NCI-H187 treated with DMSO at 0.1 percent for 48 hours (cell line): ENCODE data around the gene MYO16.

Experiments used
- DNase-seq: peaks from one replicate; lab custom pipeline; 2025; lab: John Stamatoyannopoulos, UW

Gene MYO16

GRCh38 chr13:109126891-109127641, 497.7 kb downstream of the MYO16 start:
- DNase-seq = no peak

- no peak for DNase-seq
Measured at GRCh38 chr13:109128121-109128520, 498.7 kb downstream of the MYO16 start.

- DNase-seq = no peak
Measured at GRCh38 chr13:109130093-109130835, 500.9 kb downstream of the MYO16 start.

GRCh38 chr13:109131698-109132257, 502.4 kb downstream of the MYO16 start:
- no peak for DNase-seq

- DNase-seq = no peak
Measured at GRCh38 chr13:109135018-109135417, 505.6 kb downstream of the MYO16 start.

DNA sequence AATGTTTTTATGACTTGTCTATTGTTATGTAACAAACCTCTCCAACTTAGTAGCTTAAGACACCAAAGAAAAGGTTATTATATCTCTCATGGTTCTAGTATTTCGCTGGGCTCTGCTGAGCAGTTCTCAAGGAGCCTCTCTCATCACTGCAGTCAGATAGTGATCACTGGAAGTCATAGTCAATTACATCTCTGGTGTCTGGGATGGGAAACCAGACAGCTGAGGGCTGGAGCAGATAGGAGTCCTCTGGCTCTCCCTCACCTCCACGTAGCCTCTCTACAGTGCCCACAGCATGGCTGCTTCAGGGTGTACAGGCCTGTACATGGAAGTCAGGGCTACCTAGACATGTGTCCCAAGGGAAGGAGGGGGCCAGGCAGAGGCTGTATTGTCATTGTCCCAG, 507.5 kb downstream of the MYO16 start:
- no peak for DNase-seq

- no peak for DNase-seq
Measured at GRCh38 chr13:109139346-109139745, 509.9 kb downstream of the MYO16 start.

- no peak for DNase-seq
Measured at GRCh38 chr13:109140054-109140453, 510.6 kb downstream of the MYO16 start.

GRCh38 chr13:109140479-109141349, 511.3 kb downstream of the MYO16 start:
- no peak for DNase-seq

DNA sequence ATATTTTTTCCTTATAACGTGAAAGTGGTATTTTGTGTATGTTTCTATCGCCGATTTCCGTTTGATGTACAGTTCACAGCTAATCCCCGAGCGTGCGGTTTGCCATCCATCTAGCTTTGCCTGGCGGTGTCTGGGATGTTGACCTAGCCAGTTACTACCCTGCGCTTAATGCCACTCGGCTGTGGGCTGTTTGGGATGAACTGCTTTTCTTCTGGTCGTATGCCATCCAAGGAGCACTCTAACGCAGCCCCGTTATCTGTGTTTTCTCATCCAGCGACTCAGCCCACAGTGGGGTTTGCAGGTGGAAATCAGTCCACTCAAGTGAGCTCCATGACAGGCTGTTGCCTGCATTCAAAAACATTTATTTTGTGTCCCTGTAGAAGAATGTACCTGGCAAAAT, 512.3 kb downstream of the MYO16 start:
- DNase-seq = no peak

- no peak for DNase-seq
Measured at GRCh38 chr13:109144693-109145437, 515.5 kb downstream of the MYO16 start.

- no peak for DNase-seq
Measured at GRCh38 chr13:109145631-109146030, 516.2 kb downstream of the MYO16 start.

GRCh38 chr13:109146393-109146792, 517.0 kb downstream of the MYO16 start:
- DNase-seq = no peak

DNA sequence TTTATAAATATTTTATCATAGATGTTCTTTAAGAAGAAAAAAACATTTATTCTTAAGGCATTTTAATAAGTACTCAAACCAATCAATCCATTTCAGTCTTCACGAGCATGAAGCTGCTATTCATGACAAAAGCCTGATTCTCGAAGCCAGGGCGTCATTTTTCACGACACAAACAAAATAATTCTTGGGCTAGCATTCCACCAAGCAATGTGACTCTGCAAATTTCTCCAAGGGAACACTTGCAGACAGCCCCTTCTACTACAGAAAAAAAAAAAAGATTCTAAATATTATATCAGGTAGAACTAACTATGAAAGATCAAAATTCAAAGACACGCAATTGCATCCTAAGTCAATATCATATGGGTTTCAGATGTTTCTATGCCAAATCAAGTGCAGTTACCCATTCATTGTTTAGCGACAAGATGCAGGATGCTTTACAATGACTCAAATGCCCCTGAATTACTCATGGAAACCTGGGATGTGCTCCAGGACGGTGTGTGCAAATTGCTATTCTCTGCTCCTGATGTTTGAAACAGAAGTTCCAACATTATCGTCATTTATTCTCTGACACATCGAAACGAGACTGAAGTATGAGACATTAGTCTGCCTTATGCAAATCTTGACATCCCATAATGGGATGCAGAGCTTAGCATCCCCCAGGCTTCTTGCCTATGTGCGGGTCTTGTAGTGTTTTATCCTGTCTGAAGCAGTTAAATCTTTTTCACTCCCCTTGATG, 517.7 kb downstream of the MYO16 start:
- no peak for DNase-seq

GRCh38 chr13:109148243-109148642, 518.8 kb downstream of the MYO16 start:
- DNase-seq = no peak

DNA sequence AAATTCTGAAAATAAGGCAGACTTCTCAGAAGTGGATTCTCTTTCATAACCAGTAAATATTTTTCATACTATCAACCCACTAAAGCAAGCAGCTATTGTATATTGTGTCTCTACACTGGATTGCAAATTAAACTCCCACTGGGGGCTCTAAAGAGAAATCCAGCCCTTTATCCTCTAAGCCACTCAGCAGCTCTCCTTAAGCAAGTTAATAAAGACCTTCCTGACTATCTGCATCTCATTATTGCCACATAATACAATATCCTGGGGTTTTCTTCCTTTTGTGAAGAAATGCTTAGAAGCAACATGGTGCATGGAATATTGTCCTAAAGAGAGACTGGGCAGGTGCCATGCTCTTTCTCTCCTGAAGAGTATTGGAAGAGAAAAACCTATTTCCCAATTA, 521.3 kb downstream of the MYO16 start:
- DNase-seq = no peak

GRCh38 chr13:109151255-109151654, 521.8 kb downstream of the MYO16 start:
- no peak for DNase-seq

- DNase-seq = no peak
Measured at GRCh38 chr13:109151696-109152095, 522.3 kb downstream of the MYO16 start.

GRCh38 chr13:109152311-109152820, 523.0 kb downstream of the MYO16 start:
- DNase-seq = no peak

DNA sequence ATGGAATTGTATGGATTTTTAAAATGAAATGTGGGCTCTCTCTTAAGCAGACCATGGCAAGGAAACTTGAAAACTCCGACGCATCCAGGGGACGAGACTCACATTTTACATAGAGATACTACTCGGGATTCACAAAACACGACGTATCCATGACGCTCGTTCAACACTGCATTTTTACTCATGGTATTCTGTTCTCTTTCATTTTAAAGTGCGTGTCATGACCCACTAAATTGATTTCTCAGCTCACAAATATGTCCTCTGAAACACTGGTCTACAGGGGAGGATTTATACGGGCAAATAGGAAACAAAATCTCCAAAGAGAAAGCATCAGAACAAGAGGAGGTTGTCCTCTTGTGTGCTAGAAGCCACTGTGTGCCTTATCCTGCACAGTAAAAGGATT, 523.5 kb downstream of the MYO16 start:
- DNase-seq = no peak

GRCh38 chr13:109154146-109154545, 524.7 kb downstream of the MYO16 start:
- DNase-seq = no peak
